ENCODE data around the gene TRAPPC10.

- TF ChIP-seq POLR2A (IDR thresholded peaks at IDR 0.05) (no peak), CTCF (IDR thresholded peaks at IDR 0.05) (peak; percentile 84 to 95 (median 90))
Measured at GRCh38 chr21:43975469-43976098, 36.5 kb upstream of the TRAPPC10 start.
